ENCODE measurements around the gene TTC6.

The TTC6 gene

GRCh38 chr14:37625597-37626595, 30.5 kb downstream of the TTC6 start:
- DNase-seq = no peak

DNA sequence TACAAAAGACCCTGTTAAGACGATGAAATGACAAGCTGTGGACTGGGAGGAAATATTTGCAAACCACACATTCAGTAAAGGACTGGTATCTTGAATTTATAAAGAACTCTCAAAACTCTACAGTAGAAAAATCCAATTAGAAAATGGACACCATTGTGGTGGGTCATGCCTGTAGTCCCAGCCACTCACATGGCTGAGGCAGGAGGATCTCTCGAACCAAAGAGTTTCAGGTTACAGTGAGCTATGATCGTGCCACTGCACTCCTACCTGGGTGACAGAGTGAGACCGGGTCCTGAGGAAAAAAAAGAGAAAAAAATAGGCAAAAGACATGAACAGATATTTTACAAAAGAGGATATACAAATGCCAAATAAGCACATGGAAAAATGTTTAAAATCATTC, 41.9 kb downstream of the TTC6 start:
- no peak for DNase-seq

- no peak for DNase-seq
Observed at GRCh38 chr14:37638599-37638998, 43.2 kb downstream of the TTC6 start.

- no peak for DNase-seq
Observed at GRCh38 chr14:37641117-37641516, 45.7 kb downstream of the TTC6 start.

DNA sequence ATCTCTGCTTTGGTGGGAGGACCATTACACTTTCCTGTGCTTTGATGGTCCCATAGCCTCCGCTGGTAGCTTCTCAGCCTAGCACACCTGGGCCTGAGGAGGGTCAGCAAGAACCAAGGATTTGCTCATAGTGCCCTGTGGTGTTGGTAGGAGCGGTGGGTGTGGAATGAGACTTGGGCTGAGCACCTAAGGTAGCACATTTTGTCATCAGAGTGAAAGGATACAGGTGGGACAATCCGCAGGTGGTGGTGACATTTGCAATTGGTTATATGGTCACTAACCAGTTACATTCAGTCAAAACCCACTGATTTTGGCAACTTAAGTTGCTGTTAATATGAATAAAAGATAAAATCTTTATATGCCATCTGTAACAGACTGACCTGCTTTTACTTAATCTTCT, 46.7 kb downstream of the TTC6 start:
- DNase-seq = no peak

DNA sequence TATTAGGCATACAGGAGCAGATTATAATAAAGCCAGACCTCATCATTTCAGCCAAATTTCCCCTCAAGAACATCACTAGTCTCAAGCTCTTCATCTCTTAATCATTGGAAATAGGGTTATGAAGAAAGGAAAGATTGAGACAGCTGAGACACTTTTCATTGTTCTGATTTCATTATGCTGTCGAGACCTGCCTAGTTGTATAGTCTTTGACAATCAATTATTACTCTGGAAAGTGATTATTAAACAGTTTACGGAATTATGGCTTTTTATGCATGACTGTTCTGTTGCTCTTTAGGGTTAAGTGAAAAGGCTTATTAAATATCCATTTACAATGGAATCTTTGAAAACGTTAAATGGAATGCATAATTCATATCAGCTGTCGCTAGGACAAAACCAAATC, 48.3 kb downstream of the TTC6 start:
- DNase-seq = no peak

Data from right kidney (tissue), 1 donor.